Astrocyte (in vitro differentiated cells and primary cell): ENCODE results near the gene KIAA1549.

Experiments
- CTCF ChIP-seq: IDR thresholded peaks from 2 replicates; pipeline ENCODE4 v1.5.1; 2011; ENCODE audit warnings: low read depth, mild to moderate bottlenecking, inconsistent platforms, low read length, moderate library complexity; ENCODE audit not compliant: insufficient read depth
- EZH2 ChIP-seq: IDR thresholded peaks from 2 replicates; pipeline ENCODE4 v1.6.1; 2012; ENCODE audit warnings: mild to moderate bottlenecking, low read length, inconsistent platforms; ENCODE audit not compliant: insufficient read depth

GRCh38 chr7:138866353-138866752 is 114.8 kb downstream of the KIAA1549 start:
- TF ChIP-seq CTCF (no peak), EZH2 (no peak)
